ENCODE measurements around the gene HEPHL1. TPM values are rescaled to one million over a fixed set of nuclear protein-coding genes. Genes with fewer than 3 reads are reported as not detected.

Gene HEPHL1
- total RNA-seq, 2 donors from 2014 or later, result 0.09 to 0.17 TPM

GRCh38 chr11:94128746-94129511, 107.8 kb downstream of the HEPHL1 start, which contains the start of gene PANX1:
TSS of gene PANX1 (plus strand) at chr11:94128841. CDS start at chr11:94129313, 472 bp downstream.
- TF ChIP-seq POLR2A (IDR thresholded peaks at IDR 0.05) (peak; percentile 47), CTCF (IDR thresholded peaks at IDR 0.05) (peak in 1 of 4 experiments; percentile 2), POLR2AphosphoS5 (IDR thresholded peaks at IDR 0.05) (peak; percentile 49)
- H3K27me3 ChIP-seq (replicated peaks; ENCODE audit: insufficient read depth), result no peaks in the 10 kb centered on the region
- under 1% methylated on average over 67 of the region's 92 CpGs for WGBS
- intact Hi-C loops (cut with DNase I), result no loop called here
- DNase-seq (ENCODE audit: low spot score), result peak; percentile 66
- no peaks in the 10 kb centered on the region for H3K9me3 ChIP-seq
- H3K4me1 ChIP-seq (replicated peaks), result peaks cover 6% of the 10 kb centered on the region
- peak within 1 kb of the TSS; percentile 90 to 94 for H3K27ac ChIP-seq
- no peaks in the 10 kb centered on the region for H3K36me3 ChIP-seq
- H3K4me3 ChIP-seq, result peak within 1 kb of the TSS; percentile 66 to 86

GRCh38 chr11:94129512-94130297, 108.6 kb downstream of the HEPHL1 start:
- WGBS, result 17% methylated on average over 20 of the region's 20 CpGs
- TF ChIP-seq POLR2AphosphoS5 (IDR thresholded peaks at IDR 0.05) (no peak), POLR2A (IDR thresholded peaks at IDR 0.05) (peak; percentile 10), CTCF (IDR thresholded peaks at IDR 0.05) (no peak)
- peaks cover 6% of the 10 kb centered on the region for H3K4me1 ChIP-seq (replicated peaks)
- peak overlapping the region; percentile 90 to 94 for H3K27ac ChIP-seq
- H3K27me3 ChIP-seq (replicated peaks; ENCODE audit: insufficient read depth), result no peaks in the 10 kb centered on the region
- H3K9me3 ChIP-seq, result no peaks in the 10 kb centered on the region
- peak overlapping the region; percentile 66 to 86 for H3K4me3 ChIP-seq
- DNase-seq (ENCODE audit: low spot score), result peak; percentile 21
- H3K36me3 ChIP-seq, result no peaks in the 10 kb centered on the region
- intact Hi-C loops (cut with DNase I), result no loop called here

- Histone ChIP-seq H3K4me1 (replicated peaks) (peaks cover 6% of the 10 kb centered on the region), H3K36me3 (no peaks in the 10 kb centered on the region), H3K4me3 (no peak overlapping the region), H3K27me3 (replicated peaks; ENCODE audit: insufficient read depth) (no peaks in the 10 kb centered on the region), H3K27ac (peak overlapping the region; percentile 90 to 94), H3K9me3 (no peaks in the 10 kb centered on the region)
- no peak for DNase-seq (ENCODE audit: low spot score)
- no peak for TF ChIP-seq POLR2AphosphoS5 (IDR thresholded peaks at IDR 0.05)
- no peak for TF ChIP-seq POLR2A (IDR thresholded peaks at IDR 0.05)
- TF ChIP-seq CTCF (IDR thresholded peaks at IDR 0.05), result no peak
- intact Hi-C loops (cut with DNase I), result no loop called here
- 75% methylated on average over 7 of the region's 7 CpGs for WGBS
Observed at GRCh38 chr11:94130298-94131046, 109.3 kb downstream of the HEPHL1 start.

GRCh38 chr11:94131047-94131717, 110.0 kb downstream of the HEPHL1 start:
- Histone ChIP-seq H3K9me3 (no peaks in the 10 kb centered on the region), H3K27ac (no peak overlapping the region), H3K36me3 (no peaks in the 10 kb centered on the region), H3K27me3 (replicated peaks; ENCODE audit: insufficient read depth) (no peaks in the 10 kb centered on the region), H3K4me3 (no peak overlapping the region), H3K4me1 (replicated peaks) (peaks cover 6% of the 10 kb centered on the region)
- intact Hi-C loops (cut with DNase I), result no loop called here
- TF ChIP-seq POLR2A (IDR thresholded peaks at IDR 0.05), result no peak
- no peak for TF ChIP-seq POLR2AphosphoS5 (IDR thresholded peaks at IDR 0.05)
- no peak for TF ChIP-seq CTCF (IDR thresholded peaks at IDR 0.05)
- WGBS, result 81% methylated on average over 3 of the region's 3 CpGs
- DNase-seq (ENCODE audit: low spot score), result no peak
